CD4-positive, alpha-beta T cell treated with Interleukin-17A for 1 hour (primary cell): ENCODE data around the gene PELI1.

Experiments used
- DNase-seq: peaks from one replicate; pipeline ENCODE4 v3.0.0-alpha.2; 2020

The PELI1 gene, protein sequence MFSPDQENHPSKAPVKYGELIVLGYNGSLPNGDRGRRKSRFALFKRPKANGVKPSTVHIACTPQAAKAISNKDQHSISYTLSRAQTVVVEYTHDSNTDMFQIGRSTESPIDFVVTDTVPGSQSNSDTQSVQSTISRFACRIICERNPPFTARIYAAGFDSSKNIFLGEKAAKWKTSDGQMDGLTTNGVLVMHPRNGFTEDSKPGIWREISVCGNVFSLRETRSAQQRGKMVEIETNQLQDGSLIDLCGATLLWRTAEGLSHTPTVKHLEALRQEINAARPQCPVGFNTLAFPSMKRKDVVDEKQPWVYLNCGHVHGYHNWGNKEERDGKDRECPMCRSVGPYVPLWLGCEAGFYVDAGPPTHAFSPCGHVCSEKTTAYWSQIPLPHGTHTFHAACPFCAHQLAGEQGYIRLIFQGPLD

DNA sequence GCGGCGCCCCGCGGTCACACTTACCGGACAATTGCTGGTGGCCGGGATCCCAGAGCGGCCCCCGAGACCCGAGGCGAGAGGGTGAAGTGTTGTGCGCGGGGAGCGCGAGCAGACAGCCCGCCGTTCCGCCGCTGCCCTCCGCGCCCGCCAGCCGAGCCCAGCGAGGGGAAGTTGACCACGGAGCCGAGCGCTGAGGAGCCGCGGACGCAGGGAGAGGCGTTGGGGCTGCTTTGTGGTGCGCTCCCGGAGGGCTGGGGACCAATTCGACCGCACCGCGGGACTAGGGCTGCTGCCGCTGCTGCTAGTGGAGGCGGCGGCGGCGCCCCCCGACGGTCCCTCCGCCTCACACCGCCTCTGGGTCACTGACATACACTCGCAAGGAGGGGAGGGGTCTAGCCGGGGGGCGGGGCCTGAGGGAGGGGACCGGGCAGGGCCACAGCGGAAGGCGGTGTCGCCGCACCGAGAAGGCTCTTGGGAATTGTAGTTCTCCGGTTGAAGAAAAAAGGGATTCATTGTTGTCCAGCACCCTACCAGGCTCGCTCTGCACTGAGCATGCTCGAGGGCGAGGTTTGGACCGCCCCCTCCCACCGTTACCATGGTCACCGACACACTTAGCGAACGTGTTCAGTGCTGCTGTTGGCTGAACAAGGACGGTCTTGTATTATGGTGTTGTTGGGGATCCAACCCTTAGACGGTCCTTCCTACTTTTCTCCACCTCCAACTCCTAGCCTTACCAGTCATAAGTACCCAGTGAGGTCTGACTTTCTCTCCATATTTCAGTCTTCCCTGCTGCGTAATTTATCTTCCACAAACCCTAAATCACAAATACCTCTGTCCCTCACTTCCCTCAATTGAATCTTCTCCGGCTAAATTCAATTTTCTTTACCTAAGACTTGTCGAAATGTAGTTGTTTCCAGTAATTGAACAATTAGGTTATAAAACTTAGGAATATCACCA lies at the start of gene PELI1:
PELI1 (minus strand) TSS at position 364 of the 957 bp plus-strand sequence. CDS start 36,110 bp downstream, outside the sequence.
- DNase-seq = peak; percentile 96

DNA sequence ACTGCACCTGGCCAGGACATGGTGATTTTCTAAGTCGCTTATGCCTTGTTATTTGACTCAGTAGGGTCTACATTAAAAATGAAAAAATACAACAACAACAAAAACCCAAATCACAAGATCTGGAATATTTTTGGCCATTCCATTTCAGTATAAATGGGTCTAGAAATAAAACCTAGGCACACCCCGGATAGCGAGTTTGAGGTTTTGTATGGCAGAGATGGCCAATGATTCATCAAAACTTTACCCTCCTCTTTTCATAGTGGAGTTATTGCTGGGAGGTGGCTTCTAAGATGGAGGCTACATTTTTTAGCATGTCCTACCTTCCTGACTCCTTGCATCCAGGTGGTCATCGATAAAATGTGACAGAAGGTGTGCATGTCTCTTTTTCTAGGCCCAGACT lies 49.3 kb upstream of the PELI1 start:
- no peak for DNase-seq

DNA sequence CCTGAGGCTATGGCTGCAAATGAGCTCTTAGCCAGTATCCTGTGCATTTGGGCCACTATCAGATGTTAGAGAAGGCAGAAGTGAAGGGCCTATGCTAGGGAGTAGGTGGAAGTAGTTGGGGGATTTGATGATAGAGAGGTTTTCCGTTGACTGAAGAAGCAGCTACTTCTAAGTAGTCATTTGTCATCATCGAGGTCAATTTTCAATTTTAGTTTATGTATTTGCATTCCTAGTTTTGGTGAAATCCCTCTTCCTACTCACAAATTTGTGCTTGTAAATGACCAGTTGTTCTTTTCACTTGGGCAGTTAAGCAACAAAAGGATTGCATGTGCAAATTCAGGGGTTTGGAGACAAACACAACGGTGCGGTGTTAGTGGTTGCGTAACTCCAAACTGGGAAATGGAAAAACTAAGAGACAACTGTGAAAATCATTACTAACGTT lies 48.5 kb upstream of the PELI1 start:
- DNase-seq = no peak

- no peak for DNase-seq
These were observed 47.9 kb upstream of the PELI1 start for GRCh38 chr2:64192125-64192479.

- no peak for DNase-seq
These were observed 45.4 kb upstream of the PELI1 start for GRCh38 chr2:64189586-64189985.

DNA sequence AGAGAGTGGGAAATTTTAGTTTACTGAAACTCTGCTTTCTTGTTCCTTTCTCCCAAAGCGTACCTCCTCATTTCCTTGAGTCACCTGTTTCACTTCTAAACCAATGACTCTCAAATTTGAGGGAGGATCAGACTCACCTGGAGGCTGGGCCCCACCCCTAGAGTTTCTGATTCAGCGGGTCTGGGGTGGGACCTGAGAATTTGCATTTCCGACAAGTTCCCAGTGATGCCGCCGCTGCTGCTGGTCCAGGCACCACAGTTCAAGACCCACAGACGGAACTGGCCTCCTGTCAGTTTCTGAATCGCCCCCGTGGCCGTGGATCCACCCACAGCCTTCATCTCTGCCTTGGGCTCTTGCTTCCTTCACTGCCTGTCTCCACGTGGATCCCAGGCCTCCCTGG lies 44.9 kb upstream of the PELI1 start:
- no peak for DNase-seq

DNA sequence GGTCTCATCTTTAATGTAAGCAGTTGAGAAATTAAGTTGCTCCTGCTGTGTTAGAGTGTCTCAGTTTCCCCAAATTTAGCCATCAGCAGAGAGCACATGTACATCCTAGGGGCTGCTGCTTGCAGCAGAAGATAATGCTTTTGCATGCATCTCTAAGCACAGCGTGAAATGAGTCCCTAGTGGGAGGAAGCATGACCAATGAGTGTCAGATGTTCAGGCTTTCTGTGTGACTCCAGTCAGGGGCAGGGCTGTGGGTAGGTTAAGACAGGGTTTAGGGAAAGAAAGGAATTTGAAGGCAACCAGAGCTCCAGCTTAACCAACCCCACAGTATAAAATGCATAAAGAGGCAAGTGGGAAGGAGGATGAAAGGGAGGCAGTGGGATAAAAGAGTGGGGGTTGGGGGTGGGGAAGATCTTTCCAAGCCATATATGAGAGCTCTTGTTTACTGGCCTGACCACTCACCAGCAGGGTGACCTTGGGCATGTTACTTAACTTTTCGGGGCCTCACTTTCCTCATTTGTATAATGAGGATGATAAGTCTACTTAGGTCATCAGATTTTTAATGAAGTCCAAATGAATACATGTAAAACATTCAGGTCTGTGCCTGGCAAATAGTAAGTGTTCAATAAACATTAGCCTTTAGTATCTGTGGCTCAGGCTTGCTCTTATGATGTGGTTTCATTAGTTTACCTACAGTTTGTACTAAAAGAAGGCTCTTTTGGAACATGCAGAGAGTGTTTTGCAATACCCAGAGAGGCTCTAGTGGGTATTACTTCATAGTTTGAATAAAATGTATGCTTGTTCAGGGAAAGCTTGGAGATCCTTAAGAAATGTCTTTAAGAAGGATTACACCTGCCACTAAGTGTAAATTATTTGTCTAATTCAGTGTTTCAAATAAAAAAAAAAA lies 42.7 kb upstream of the PELI1 start:
- DNase-seq = no peak

GRCh38 chr2:64179582-64180321 lies 35.5 kb upstream of the PELI1 start:
- peak; percentile 22 for DNase-seq

DNA sequence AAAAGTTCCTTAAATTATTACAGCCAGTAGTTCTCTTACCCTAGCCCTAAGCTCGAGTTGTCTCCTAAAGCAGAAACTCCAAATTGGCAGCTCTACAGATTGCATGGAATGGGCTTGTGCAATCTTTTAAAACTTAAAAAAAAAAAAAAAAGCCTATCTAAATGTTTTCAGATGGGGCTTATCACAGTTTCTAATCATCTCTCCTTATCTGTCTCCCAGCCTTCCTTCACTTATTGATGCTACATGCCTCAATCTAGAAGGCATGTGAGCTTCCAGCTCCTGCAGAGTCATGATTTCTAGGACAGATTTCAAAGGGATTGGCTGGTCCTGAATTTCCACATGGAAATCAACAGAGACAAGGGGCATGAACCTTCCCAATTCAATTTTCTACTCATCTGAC lies 33.1 kb upstream of the PELI1 start:
- DNase-seq = no peak

DNA sequence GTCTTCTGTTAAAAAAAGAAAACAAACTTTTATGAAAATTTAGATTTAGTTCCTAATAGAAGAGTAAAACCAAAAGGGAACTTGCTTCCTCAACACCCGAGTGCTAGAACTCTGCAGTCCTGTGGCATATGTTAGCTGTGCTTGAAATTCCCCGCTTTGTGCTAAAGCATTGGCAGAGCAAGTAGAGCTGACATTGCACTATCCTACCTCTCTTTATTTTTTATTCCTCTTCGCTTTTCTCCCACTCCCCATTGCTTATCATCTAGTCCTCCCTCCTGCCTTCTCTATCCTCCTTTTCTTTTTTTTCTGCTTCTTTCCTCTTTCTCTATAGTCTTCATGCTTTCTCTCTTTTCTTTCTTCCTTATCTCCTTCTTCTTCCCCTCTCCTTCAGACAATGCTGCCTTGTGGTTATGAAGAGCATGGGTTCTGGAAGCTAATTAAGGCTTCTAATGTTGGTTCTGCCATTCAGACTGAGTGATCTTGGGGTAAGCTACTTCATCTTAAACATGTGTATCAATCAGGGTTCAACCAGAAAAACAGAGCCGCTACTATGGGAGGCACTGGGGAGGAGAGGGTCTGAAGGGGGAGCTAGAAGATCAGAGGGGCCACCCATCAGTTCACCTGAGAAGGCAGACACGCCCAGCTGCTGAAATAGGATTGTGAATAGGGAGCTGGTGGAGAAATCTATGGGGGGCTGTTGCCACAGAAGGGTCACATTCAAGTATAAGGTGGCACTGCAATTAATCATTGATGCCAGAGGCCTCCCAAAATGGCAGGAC lies 31.4 kb upstream of the PELI1 start:
- no peak for DNase-seq

DNA sequence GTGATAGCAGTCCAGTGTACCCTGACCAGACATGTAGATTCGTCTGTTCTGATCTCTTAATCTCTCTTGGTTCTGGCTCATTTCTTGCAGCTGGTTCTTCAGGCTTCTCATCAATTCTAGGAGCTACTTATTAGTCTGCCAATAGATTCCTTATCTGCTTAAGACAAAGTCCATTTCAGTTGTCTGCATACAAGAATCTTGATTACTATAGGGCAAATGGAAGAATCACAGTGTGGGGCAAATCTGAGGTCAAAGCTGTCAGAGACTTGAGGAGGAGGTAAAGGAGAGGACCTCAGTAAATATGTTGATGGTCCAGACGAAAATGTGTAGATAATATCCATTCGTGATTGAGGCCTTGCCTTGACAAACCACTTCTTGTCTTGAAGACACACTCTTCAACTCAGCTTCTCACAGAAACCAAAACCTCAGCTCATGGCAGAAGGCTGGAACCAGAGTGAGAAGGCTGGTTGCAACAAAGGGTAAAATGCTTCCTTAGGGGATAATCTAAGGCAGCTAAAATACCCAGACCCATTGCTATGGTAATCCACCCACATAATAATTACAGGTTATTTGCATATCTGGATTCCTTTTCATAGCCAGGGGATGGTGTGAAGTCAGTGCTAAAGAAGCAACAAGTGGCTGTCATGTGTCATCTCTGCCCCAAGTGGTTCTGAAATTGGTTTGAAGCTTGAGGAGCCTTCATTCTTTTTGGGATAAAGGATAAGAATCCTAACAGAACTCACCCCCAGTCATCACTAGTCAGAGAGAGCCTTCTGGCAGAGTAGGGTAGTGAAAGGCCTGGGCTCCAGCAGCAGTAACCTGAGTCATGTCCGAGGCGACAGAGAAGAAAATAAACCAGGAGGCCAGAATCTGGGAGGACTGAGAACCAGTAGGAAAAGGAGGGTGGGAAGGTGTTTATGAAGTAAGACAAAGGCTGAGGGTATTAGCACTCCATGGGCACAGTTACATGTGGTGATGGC lies 29.2 kb upstream of the PELI1 start:
- no peak for DNase-seq

DNA sequence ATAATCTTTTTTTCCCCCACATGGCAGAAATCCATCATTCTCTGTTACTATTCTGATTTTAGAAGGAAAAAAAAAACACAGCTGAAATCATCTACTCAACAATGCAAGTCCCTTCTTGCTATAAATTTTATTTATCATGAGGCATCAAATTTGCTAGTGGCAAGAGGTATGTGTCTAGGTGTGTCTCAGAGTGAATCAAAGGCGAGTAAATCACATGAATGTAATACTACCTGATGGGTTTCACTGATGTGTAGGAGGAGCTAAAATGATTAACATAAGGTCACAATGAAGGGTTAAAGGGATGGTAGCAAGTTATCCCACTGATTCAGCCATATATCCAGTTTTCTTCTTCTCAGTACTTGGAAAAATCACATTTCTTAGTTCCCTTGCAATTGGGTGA lies 24.5 kb upstream of the PELI1 start:
- no peak for DNase-seq

DNA sequence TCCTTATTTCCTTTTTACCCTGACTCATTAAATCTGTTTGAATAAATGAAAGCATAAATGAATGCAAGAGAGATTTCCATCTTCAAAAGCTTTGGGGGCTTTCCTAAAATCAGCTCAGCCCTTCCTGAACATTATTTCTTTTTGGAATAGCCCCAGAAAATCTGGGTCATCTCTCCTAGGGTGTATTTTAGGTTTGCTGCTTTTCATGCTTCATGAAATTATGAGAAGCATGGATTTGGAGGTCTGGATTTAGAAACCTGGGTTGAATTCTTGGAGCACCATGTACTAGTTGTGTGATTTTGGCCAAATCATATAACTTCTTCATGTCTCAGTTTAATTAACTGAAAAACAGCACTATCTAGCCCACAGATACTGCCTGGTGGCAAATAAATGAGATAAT lies 24.0 kb upstream of the PELI1 start:
- no peak for DNase-seq

DNA sequence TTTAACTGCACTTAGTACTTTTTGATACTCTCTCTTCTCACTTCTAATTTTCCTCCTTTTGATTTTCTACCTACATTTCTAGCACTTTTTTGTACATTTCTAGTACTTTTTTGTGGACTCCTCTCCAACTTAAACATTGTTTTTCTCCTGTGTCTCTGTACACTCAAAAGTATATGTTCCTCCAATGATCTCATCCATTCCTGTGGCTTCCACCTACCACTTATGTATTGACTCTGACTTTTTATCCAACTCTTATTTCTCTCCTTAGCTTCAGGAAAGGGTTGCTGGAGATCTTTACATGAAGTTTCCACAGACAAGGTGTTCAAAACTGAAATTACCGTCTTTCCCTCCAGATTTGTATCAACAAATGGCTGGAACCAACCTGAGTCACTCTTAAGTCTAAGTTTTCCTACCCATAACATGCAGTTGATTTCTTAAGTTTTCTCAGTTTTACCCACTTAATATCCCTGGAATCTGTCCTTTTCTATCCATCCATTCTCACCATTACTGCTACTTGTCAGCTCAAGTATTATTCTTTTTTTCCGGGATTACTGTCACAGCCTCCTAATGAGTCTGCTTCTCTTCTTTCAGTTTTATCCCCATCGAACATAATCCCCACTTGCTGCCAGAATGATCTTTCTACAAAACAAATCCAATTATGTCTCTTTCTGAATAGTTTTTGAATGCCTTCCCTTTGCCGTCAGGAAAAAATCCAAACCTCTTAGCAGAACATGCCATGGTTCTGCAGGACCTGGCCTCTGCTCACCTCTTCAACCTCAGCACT lies 22.6 kb upstream of the PELI1 start:
- no peak for DNase-seq

DNA sequence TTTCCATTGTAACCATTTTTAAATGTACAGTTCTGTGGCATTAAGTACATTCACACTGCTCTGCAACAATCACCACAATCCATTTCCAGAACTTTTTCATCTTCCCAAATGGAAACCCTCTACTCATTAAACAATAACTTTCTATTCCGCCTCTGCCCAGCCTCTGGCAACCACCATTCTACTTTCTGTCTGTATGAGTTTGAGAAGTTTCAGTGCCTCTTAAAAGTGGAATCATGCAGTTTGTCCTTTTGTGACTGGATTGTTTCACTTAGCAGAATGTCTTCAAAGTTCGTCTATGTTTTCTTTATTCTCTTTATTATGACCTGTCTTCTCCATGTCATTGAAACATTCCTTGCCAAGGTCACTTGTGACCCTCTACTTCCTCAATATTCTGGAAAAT lies 22.0 kb upstream of the PELI1 start:
- DNase-seq = no peak

GRCh38 chr2:64165706-64166105 lies 21.5 kb upstream of the PELI1 start:
- no peak for DNase-seq

DNA sequence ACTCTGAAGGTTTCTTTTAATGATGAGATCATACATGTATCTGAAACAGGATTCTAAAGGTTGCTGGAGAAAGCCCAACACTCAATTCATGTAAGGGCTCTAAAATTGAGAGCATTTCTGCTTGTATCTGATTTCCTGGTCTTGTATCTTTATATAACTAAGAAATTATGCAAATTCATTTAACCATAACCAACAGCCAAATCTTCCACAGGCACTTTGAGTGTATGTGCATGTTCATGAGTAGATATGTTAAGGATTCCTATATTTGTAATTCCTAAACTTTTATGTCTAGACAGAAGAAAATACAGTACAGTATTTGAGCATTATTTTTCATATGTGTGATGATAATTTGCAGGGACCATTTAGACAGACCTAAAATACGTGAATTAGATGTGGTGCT lies 20.4 kb upstream of the PELI1 start:
- no peak for DNase-seq

DNA sequence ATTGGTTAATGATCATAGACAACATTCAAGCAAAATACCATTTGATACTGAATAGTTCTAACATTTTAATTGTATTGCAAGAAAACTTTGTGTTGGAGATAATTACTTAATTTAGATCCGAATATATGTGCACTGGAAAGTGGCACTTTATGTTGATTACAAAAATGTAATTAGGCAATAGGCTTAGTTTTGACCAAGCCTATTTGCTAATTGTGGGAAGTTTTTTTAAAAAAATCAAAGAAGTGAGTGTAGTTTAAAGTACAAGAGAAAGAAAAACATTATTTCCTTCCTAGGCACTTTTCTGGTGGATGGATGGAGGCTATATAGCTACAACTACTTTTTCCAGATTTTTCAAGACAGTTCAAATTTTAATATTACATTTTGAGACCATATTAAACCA lies 18.3 kb upstream of the PELI1 start:
- no peak for DNase-seq

GRCh38 chr2:64157792-64158191 lies 13.6 kb upstream of the PELI1 start:
- DNase-seq = no peak
